HepG2 (cell line): ENCODE results near the gene FRMD4A. TPM values are rescaled to one million over a fixed set of nuclear protein-coding genes. Genes with fewer than 3 reads are reported as not detected.
A peak's percentile ranks its signal among the peaks of the same experiment; 100 is the strongest.

Experiments
- BRCA1 ChIP-seq: sonication (generic); formaldehyde crosslinking; IDR thresholded peaks from 2 replicates; pipeline ENCODE4 v1.4.0; 2020; ENCODE audit warnings: missing genetic modification reagents
- CBX1 ChIP-seq: IDR thresholded peaks from one replicate; pipeline ENCODE4 v1.6.1; 2016; ENCODE audit warnings: antibody characterized with exemption, low read depth
- ETV5 ChIP-seq: IDR thresholded peaks from 2 replicates; pipeline ENCODE4 v1.6.1; 2018; ENCODE audit warnings: missing biosample characterization, missing genetic modification reagents, inconsistent platforms, borderline replicate concordance
- FOXO4 ChIP-seq: sonication (generic); formaldehyde crosslinking; conservative IDR thresholded peaks from 2 replicates; pipeline ENCODE4 v1.8.1; 2023; ENCODE audit warnings: missing genetic modification reagents
- HOMEZ ChIP-seq: IDR thresholded peaks from 2 replicates; pipeline ENCODE4 v1.6.1; 2016; ENCODE audit warnings: low read depth
- KDM5B ChIP-seq: sonication (generic); formaldehyde crosslinking; IDR thresholded peaks from 2 replicates; pipeline ENCODE4 v1.4.0; 2020; ENCODE audit warnings: missing genetic modification reagents, mild to moderate bottlenecking, borderline replicate concordance
- POLR2A ChIP-seq, 2 experiments: IDR thresholded peaks; 2 replicates each; pipeline ENCODE4 v1.6.1; 2011; ENCODE audit warnings: low read depth in 2 of 2, low read length in 2 of 2, mild to moderate bottlenecking in 1 of 2, moderate library complexity in 1 of 2; ENCODE audit not compliant: insufficient read depth in 1 of 2
- POLR2AphosphoS2 ChIP-seq: IDR thresholded peaks from 2 replicates; pipeline ENCODE4 v1.6.1; 2011; ENCODE audit warnings: low read depth, low read length, improper control_type of control experiment
- POLR2AphosphoS5 ChIP-seq: IDR thresholded peaks from 2 replicates; pipeline ENCODE4 v1.6.1; 2012; ENCODE audit warnings: low read depth, low read length
- POLR2G ChIP-seq: fragments of 200-400 bp; formaldehyde crosslinking; IDR thresholded peaks from 2 replicates; pipeline ENCODE4 v1.6.1; 2018; ENCODE audit warnings: mild to moderate bottlenecking, low read depth, low read length, moderate library complexity
- RBFOX2 ChIP-seq: fragments of 200-400 bp; formaldehyde crosslinking; IDR thresholded peaks from 2 replicates; pipeline ENCODE4 v1.6.1; 2017; ENCODE audit warnings: low read depth, mild to moderate bottlenecking, low read length
- SNAPC2 ChIP-seq: sonication (generic); formaldehyde crosslinking; IDR thresholded peaks from 2 replicates; pipeline ENCODE4 v1.8.1; 2022; ENCODE audit warnings: mild to moderate bottlenecking, missing genetic modification reagents
- ZBTB10 ChIP-seq: sonication (generic); formaldehyde crosslinking; IDR thresholded peaks from 2 replicates; pipeline ENCODE4 v1.4.0; 2020; ENCODE audit warnings: missing genetic modification reagents, borderline replicate concordance
- ZEB1 ChIP-seq: IDR thresholded peaks from 2 replicates; pipeline ENCODE4 v1.6.1; 2012; ENCODE audit warnings: mild to moderate bottlenecking, low read depth, inconsistent platforms; ENCODE audit not compliant: insufficient replicate concordance
- ZNF383 ChIP-seq: sonication (generic); formaldehyde crosslinking; IDR thresholded peaks from 2 replicates; pipeline ENCODE4 v1.4.0; 2020; ENCODE audit warnings: missing genetic modification reagents, mild to moderate bottlenecking, borderline replicate concordance
- polyA plus RNA-seq, 8 experiments: library from polyadenylated mRNA; depleted of rRNA in 3 of 8; stranded (reverse) in 7 of 8; unstranded in 1 of 8; fragments of >200 nt; fragmentation: Illumina TruSeq in 4 of 8; extraction: Trizol in 4 of 8; gene quantifications; 2 replicates each; pipeline versions ENCODE4 v1.2.1 to v1.2.3, GENCODE V29; 2011 to 2016; ENCODE audit warnings: low read depth in 4 of 8, missing spikeins in 1 of 8, mixed read lengths in 1 of 8; ENCODE audit not compliant: insufficient read depth in 1 of 8
- total RNA-seq, 5 experiments: library from RNA; depleted of rRNA; stranded (reverse); fragments of >200 nt; fragmentation: Illumina TruSeq; extraction: Trizol; gene quantifications; 2 replicates each; pipeline ENCODE4 v1.2.3, GENCODE V29; 2016; ENCODE audit warnings: low read depth in 1 of 5
- TF ChIP-seq, protein P1 (sequence below): sonication (generic); formaldehyde crosslinking; IDR thresholded peaks from 2 replicates; pipeline ENCODE4 v1.9.0; 2021; ENCODE audit warnings: missing genetic modification reagents, borderline replicate concordance
- TF ChIP-seq, protein P2 (sequence below): sonication (generic); formaldehyde crosslinking; IDR thresholded peaks from 2 replicates; pipeline ENCODE4 v1.9.0; 2021; ENCODE audit warnings: missing genetic modification reagents, mild to moderate bottlenecking, borderline replicate concordance
- TF ChIP-seq, protein P3 (sequence below): IDR thresholded peaks from 2 replicates; pipeline ENCODE4 v1.6.1; 2016; ENCODE audit warnings: missing genetic modification reagents, missing compliant biosample characterization

The FRMD4A gene
- total and polyA plus RNA-seq, 2 of the 13 experiments (the other 11 are each of a cell fraction or from before 2014, with no cell fraction given), result 0.09 to 0.26 TPM

GRCh38 chr10:14185316-14186045 is 145.2 kb downstream of the FRMD4A start (continued):
- TF ChIP-seq, protein P1, sequence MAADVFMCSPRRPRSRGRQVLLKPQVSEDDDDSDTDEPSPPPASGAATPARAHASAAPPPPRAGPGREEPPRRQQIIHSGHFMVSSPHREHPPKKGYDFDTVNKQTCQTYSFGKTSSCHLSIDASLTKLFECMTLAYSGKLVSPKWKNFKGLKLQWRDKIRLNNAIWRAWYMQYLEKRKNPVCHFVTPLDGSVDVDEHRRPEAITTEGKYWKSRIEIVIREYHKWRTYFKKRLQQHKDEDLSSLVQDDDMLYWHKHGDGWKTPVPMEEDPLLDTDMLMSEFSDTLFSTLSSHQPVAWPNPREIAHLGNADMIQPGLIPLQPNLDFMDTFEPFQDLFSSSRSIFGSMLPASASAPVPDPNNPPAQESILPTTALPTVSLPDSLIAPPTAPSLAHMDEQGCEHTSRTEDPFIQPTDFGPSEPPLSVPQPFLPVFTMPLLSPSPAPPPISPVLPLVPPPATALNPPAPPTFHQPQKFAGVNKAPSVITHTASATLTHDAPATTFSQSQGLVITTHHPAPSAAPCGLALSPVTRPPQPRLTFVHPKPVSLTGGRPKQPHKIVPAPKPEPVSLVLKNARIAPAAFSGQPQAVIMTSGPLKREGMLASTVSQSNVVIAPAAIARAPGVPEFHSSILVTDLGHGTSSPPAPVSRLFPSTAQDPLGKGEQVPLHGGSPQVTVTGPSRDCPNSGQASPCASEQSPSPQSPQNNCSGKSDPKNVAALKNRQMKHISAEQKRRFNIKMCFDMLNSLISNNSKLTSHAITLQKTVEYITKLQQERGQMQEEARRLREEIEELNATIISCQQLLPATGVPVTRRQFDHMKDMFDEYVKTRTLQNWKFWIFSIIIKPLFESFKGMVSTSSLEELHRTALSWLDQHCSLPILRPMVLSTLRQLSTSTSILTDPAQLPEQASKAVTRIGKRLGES (CRISPR knock-in tag), result no peak
- TF ChIP-seq HOMEZ (CRISPR knock-in tag) (no peak), KDM5B (CRISPR knock-in tag) (no peak), FOXO4 (no peak), ZEB1 (no peak), POLR2A (IDR thresholded peaks at IDR 0.05; ENCODE audit: insufficient read depth in 1 of 2, low read depth in 2 of 2, low read length in 2 of 2) (peak; percentile 89 to 100), CBX1 (peak; percentile 56), POLR2AphosphoS2 (peak; percentile 58; the same call in 1 of the 2 replicates), ZBTB10 (CRISPR knock-in tag) (no peak), BRCA1 (no peak), SNAPC2 (peak; percentile 100), ETV5 (no peak), RBFOX2 (peak; percentile 59), POLR2AphosphoS5 (peak; percentile 98), ZNF383 (no peak), POLR2G (peak; percentile 81)
- TF ChIP-seq, protein P2, sequence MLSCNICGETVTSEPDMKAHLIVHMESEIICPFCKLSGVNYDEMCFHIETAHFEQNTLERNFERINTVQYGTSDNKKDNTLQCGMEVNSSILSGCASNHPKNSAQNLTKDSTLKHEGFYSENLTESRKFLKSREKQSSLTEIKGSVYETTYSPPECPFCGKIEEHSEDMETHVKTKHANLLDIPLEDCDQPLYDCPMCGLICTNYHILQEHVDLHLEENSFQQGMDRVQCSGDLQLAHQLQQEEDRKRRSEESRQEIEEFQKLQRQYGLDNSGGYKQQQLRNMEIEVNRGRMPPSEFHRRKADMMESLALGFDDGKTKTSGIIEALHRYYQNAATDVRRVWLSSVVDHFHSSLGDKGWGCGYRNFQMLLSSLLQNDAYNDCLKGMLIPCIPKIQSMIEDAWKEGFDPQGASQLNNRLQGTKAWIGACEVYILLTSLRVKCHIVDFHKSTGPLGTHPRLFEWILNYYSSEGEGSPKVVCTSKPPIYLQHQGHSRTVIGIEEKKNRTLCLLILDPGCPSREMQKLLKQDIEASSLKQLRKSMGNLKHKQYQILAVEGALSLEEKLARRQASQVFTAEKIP (CRISPR knock-in tag), result no peak
- TF ChIP-seq, protein P3, sequence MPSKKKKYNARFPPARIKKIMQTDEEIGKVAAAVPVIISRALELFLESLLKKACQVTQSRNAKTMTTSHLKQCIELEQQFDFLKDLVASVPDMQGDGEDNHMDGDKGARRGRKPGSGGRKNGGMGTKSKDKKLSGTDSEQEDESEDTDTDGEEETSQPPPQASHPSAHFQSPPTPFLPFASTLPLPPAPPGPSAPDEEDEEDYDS, result peak; percentile 68
